Lung (tissue), 12 donors: Measurements from ENCODE around the gene KRTCAP2. TPM values are rescaled to one million over a fixed set of nuclear protein-coding genes. Genes with fewer than 3 reads are reported as not detected.
"Not testable (repeated sequence)": the region's sequence is repeated elsewhere in the genome, so short reads cannot be mapped to it uniquely, and the experiment has no call there.

Experiments used
- ATAC-seq: fragments of 200-7000 bp; cut with Tn5 transposase; one replicate; pipeline ENCODE4 v1.9.1; 2020; ENCODE audit warnings: moderate number of reproducible peaks; ENCODE audit not compliant: insufficient read depth, low FRiP score
- DNase-seq, 3 donors: peaks; one replicate each; pipeline ENCODE4 v3.0.0-alpha.2; 2013 to 2017
- H3K27ac ChIP-seq, 2 donors: one replicate each; pipeline ENCODE4 v1.5.1; 2013; ENCODE audit warnings: mild to moderate bottlenecking in 2 of 2, moderate library complexity in 2 of 2, control low read depth in 1 of 2, inconsistent platforms in 1 of 2, low read depth in 1 of 2, low read length in 1 of 2
- H3K27me3 ChIP-seq, 3 donors: one replicate each; pipeline ENCODE4 v1.5.1; 2013; ENCODE audit warnings: low read length in 2 of 3; ENCODE audit not compliant: control insufficient read depth in 3 of 3, insufficient read depth in 3 of 3
- H3K36me3 ChIP-seq, 4 donors: one replicate each; pipeline ENCODE4 v1.5.1; 2013; ENCODE audit warnings: low read length in 4 of 4, mild to moderate bottlenecking in 1 of 4, moderate library complexity in 1 of 4; ENCODE audit not compliant: control insufficient read depth in 4 of 4, insufficient read depth in 4 of 4
- H3K4me1 ChIP-seq, 5 donors: one replicate each; pipeline ENCODE4 v1.5.1; 2013; ENCODE audit warnings: low read length in 5 of 5, mild to moderate bottlenecking in 2 of 5, moderate library complexity in 1 of 5; ENCODE audit not compliant: control insufficient read depth in 5 of 5, insufficient read depth in 5 of 5
- H3K4me3 ChIP-seq: one replicate; pipeline ENCODE4 v1.5.1; 2013; ENCODE audit warnings: mild to moderate bottlenecking, control low read depth, moderate library complexity
- H3K9ac ChIP-seq, 2 donors: one replicate each; pipeline ENCODE4 v1.5.1; 2013; ENCODE audit warnings: low read length in 2 of 2, control low read depth in 1 of 2; ENCODE audit not compliant: insufficient read depth in 1 of 2
- H3K9me3 ChIP-seq, 4 donors: one replicate each; pipeline ENCODE4 v1.5.1; 2013; ENCODE audit warnings: low read length in 3 of 4, mild to moderate bottlenecking in 1 of 4, moderate library complexity in 1 of 4; ENCODE audit not compliant: control insufficient read depth in 4 of 4, insufficient read depth in 3 of 4
- CTCF ChIP-seq: IDR thresholded peaks from 2 replicates; pipeline ENCODE4 v1.5.1; 2012; ENCODE audit warnings: mild to moderate bottlenecking; ENCODE audit errors: control extremely low read depth, extremely low read depth
- WGBS, 2 donors: extraction: QIAGEN DNeasy Blood & Tissue Kit; methylation state at CpG; one replicate each; pipeline ENCODE4 v1.1.7; 2013; 5-methylcytosine and 5-hydroxymethylcytosine counted together
- polyA plus RNA-seq, 2 donors: library from polyadenylated mRNA; stranded (reverse); fragments of 200-250 nt; gene quantifications; one replicate each; pipeline ENCODE4 v1.2.1, GENCODE V29; 2013
- total RNA-seq, 2 donors: library from RNA; depleted of rRNA in 1 of 2; stranded (reverse); fragments of >200 nt in 1 of 2; gene quantifications; one replicate each; pipeline ENCODE4 v1.2.1, GENCODE V29; 2014 to 2021
- donor health status: control.
- donor health status: control.
- donor health status: Bipolar disorder and iron deficiency.
- donor health status: healthy.
- donor health status: DM: yes; HTN: yes; CAD: no.

KRTCAP2 gene
- total and polyA plus RNA-seq, 4 donors = 58.2 to 592 (median 190) TPM

GRCh38 chr1:155196893-155197638, 24.0 kb upstream of the KRTCAP2 start:
- DNase-seq = no peak
- WGBS, 2 donors = 93 to 95% methylated on average over 20 of the region's 20 CpGs

GRCh38 chr1:155196103-155196892, 23.2 kb upstream of the KRTCAP2 start:
- H3K36me3 ChIP-seq = peaks cover 0 to 17% (median 3%) of the 10 kb centered on the region in 4 donors
- H3K27me3 ChIP-seq = no peaks in the 10 kb centered on the region
- DNase-seq (peak in 2 of 3 donors; percentile 48 to 60), ATAC-seq (no peak)
- H3K9me3 ChIP-seq = no peaks in the 10 kb centered on the region
- H3K4me3 ChIP-seq = no peak overlapping the region
- H3K27ac ChIP-seq = no peak overlapping the region
- TF ChIP-seq CTCF = no peak
- H3K4me1 ChIP-seq = peaks cover 0 to 31% (median 8%) of the 10 kb centered on the region in 5 donors
- no peak overlapping the region for H3K9ac ChIP-seq
- WGBS, 2 donors = 87 to 90% methylated on average over 6 of the region's 6 CpGs

More at GRCh38 chr1:155196893-155197638, 24.0 kb upstream of the KRTCAP2 start:
- H3K9me3 ChIP-seq = no peaks in the 10 kb centered on the region
- no peaks in the 10 kb centered on the region for H3K27me3 ChIP-seq
- H3K27ac ChIP-seq = no peak overlapping the region
- peaks cover 0 to 31% (median 8%) of the 10 kb centered on the region in 5 donors for H3K4me1 ChIP-seq
- no peak for ATAC-seq
- peaks cover 0 to 21% (median 3%) of the 10 kb centered on the region in 4 donors for H3K36me3 ChIP-seq
- no peak for TF ChIP-seq CTCF
- no peak overlapping the region for H3K4me3 ChIP-seq
- no peak overlapping the region for H3K9ac ChIP-seq

GRCh38 chr1:155195201-155196102, 22.3 kb upstream of the KRTCAP2 start:
- Histone ChIP-seq H3K4me3 (no peak overlapping the region), H3K9ac (peak overlapping the region; percentile 0 to 41), H3K27ac (peak overlapping the region in 1 of 2 donors; percentile 52), H3K9me3 (no peaks in the 10 kb centered on the region), H3K27me3 (no peaks in the 10 kb centered on the region), H3K4me1 (peaks cover 0 to 31% (median 8%) of the 10 kb centered on the region in 5 donors), H3K36me3 (peaks cover 0 to 13% (median 3%) of the 10 kb centered on the region in 4 donors)
- ATAC-seq = no peak
- DNase-seq = peak in 2 of 3 donors; percentile 32 to 40
- TF ChIP-seq CTCF = no peak
- 24 to 30% methylated on average over 27 of the region's 27 CpGs for WGBS, 2 donors

- not testable (repeated sequence) for H3K36me3 ChIP-seq, DNase-seq, H3K9me3 ChIP-seq, ATAC-seq, H3K27me3 ChIP-seq
- WGBS, 2 donors = 2 to 4% methylated on average over 16 of the region's 16 CpGs
- H3K4me3 ChIP-seq = peak overlapping the region; percentile 44
- peaks cover 0 to 31% (median 8%) of the 10 kb centered on the region in 5 donors for H3K4me1 ChIP-seq
- peak overlapping the region; percentile 57 to 95 for H3K27ac ChIP-seq
- peak overlapping the region; percentile 29 to 48 for H3K9ac ChIP-seq
Observed at GRCh38 chr1:155193991-155194240, 20.8 kb upstream of the KRTCAP2 start.
